Keratinocyte (primary cell): ENCODE data around the gene LDLRAD4.

Source experiments
- CTCF ChIP-seq, 3 experiments: IDR thresholded peaks in 1 of 3; conservative IDR thresholded peaks in 1 of 3; optimal IDR thresholded peaks in 1 of 3; 2 replicates in 2 of 3; 3 replicates in 1 of 3; pipeline versions ENCODE3 to v1.5.1; 2011; ENCODE audit warnings: low read length in 3 of 3, mild to moderate bottlenecking in 3 of 3, moderate library complexity in 2 of 3, control low read depth in 1 of 3, inconsistent platforms in 1 of 3; ENCODE audit not compliant: insufficient read depth in 2 of 3; ENCODE audit errors: extremely low read depth in 1 of 3
- EZH2 ChIP-seq: IDR thresholded peaks from one replicate; pipeline ENCODE4 v1.6.1; 2012; ENCODE audit warnings: inconsistent platforms, mild to moderate bottlenecking, low read length, moderate library complexity

GRCh38 chr18:13500869-13501542, 282.4 kb downstream of the LDLRAD4 start:
- TF ChIP-seq CTCF (optimal IDR thresholded peaks at IDR 0.05 in 1 of 3, IDR thresholded peaks at IDR 0.05 in 1 of 3, conservative IDR thresholded peaks at IDR 0.05 in 1 of 3; ENCODE audit: extremely low read depth in 1 of 3, insufficient read depth in 2 of 3, low read length in 3 of 3): no peak
- TF ChIP-seq EZH2: no peak
